GM19395 (cell line): ENCODE measurements around the gene CHL1.

ENCODE experiments used
- ATAC-seq: cut with Tn5 transposase; IDR thresholded peaks from one replicate; pipeline ENCODE4 v1.9.1; 2021; ENCODE audit warnings: mild to moderate bottlenecking, moderate library complexity; ENCODE audit not compliant: unreplicated experiment

CHL1 gene

GRCh38 chr3:196311-197148 is at the start of gene CHL1:
Gene CHL1 (plus strand): TSS chr3:196763. CDS start chr3:319777, 123,014 bp downstream.
- ATAC-seq, result peak; percentile 31

GRCh38 chr3:151614-152189 is 44.9 kb upstream of the CHL1 start:
- no peak for ATAC-seq

GRCh38 chr3:159974-160373 is 36.6 kb upstream of the CHL1 start:
- ATAC-seq, result no peak

- ATAC-seq, result no peak
These were observed 30.5 kb upstream of the CHL1 start for GRCh38 chr3:166071-166470.

- no peak for ATAC-seq
These were observed 29.8 kb upstream of the CHL1 start for GRCh38 chr3:166799-167198.

GRCh38 chr3:173886-174285 is 22.7 kb upstream of the CHL1 start:
- peak; percentile 89 for ATAC-seq

- ATAC-seq, result no peak
These were observed 11.6 kb upstream of the CHL1 start for GRCh38 chr3:184976-185375.

GRCh38 chr3:192215-192929 is 4.2 kb upstream of the CHL1 start:
- peak; percentile 85 for ATAC-seq

- ATAC-seq, result no peak
These were observed 2.6 kb upstream of the CHL1 start for GRCh38 chr3:194001-194400.

- ATAC-seq, result no peak
These were observed 2.1 kb upstream of the CHL1 start for GRCh38 chr3:194421-194820.

GRCh38 chr3:195666-196065 is 897 bp upstream of the CHL1 start:
- ATAC-seq, result no peak

GRCh38 chr3:197149-197827 is 725 bp downstream of the CHL1 start:
- peak; percentile 41 for ATAC-seq

- peak; percentile 53 for ATAC-seq
These were observed 1.4 kb downstream of the CHL1 start for GRCh38 chr3:197828-198491.

- no peak for ATAC-seq
These were observed 3.3 kb downstream of the CHL1 start for GRCh38 chr3:199835-200234.

GRCh38 chr3:200758-201325 is 4.3 kb downstream of the CHL1 start:
- no peak for ATAC-seq

- no peak for ATAC-seq
These were observed 7.5 kb downstream of the CHL1 start for GRCh38 chr3:204102-204501.

GRCh38 chr3:207973-208372 is 11.4 kb downstream of the CHL1 start:
- no peak for ATAC-seq

- no peak for ATAC-seq
These were observed 14.1 kb downstream of the CHL1 start for GRCh38 chr3:210669-211068.

GRCh38 chr3:212432-212831 is 15.9 kb downstream of the CHL1 start:
- peak; percentile 84 for ATAC-seq

- no peak for ATAC-seq
These were observed 20.7 kb downstream of the CHL1 start for GRCh38 chr3:217099-217813.
